ENCODE data around the gene SFMBT2.

Gene SFMBT2

DNA sequence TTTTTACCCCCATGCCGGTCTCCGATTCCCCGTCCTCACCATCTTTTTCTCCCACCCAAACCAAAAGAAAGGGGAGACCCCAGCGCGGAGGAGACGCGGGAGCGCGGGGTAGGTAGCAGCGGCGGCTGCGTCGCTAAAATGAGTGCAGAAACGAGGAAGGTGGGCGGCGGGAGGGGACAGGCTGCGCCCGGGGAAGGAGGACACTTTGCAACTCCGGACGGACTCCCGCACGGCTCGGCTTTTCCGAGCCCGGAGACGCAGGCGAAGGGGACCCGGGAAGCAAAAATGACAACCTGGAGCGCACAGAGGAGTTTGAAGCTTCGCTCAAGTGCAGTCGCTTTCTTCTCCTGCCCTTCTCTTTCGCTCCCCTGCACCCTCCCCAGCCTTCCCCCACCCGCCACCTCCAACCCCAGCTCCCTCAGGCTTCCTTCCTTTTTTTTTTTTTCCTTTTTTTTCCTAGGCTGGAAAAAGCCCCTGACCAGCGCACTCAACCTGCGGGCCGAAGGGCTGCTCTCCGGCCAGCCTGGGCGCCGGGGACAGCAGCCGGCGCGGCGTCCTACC is 453 bp downstream of the SFMBT2 start:
- Histone ChIP-seq H3K27me3 (ENCODE audit: control insufficient read depth in 1 of 2, insufficient read depth in 2 of 2, low read length in 2 of 2) (peaks cover 12 to 45% of the 10 kb centered on the region in 2 donors), H3K4me1 (ENCODE audit: control insufficient read depth, insufficient read depth, low read length) (peaks cover 34% of the 10 kb centered on the region), H3K4me3 (ENCODE audit: low read length in 2 of 2) (peak overlapping the region; percentile 70 to 82), H3K9me3 (ENCODE audit: control insufficient read depth in 2 of 2, low read length in 2 of 2) (no peaks in the 10 kb centered on the region), H3K27ac (ENCODE audit: low read length) (peak overlapping the region; percentile 41), H3K36me3 (ENCODE audit: control insufficient read depth in 2 of 2, insufficient read depth in 2 of 2, low read length in 2 of 2) (no peaks in the 10 kb centered on the region), H3K9ac (ENCODE audit: low read length in 2 of 2) (peak overlapping the region; percentile 58 to 59)

DNA sequence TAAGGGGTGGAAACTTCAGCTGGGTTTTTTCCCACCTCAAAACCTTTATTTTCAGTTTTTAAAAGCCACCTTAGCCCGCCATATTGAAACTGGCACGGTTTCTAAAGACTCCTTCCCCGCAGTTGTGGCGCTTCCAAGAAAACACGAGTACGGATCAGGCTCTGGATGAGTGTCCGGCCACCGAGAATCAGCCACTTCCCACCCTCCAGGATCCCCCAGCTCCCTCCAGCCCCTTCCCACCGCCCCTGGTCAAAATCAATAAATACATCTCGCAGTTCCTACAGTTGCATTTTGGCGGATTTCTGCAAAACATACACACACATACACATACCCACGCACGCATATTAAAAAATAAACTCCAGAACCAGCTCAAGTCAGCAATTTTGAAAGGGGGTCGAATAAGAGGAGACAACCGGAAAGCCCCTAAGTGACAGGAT is 1.1 kb downstream of the SFMBT2 start:
- Histone ChIP-seq H3K36me3 (ENCODE audit: control insufficient read depth in 2 of 2, insufficient read depth in 2 of 2, low read length in 2 of 2) (no peaks in the 10 kb centered on the region), H3K4me1 (ENCODE audit: control insufficient read depth, insufficient read depth, low read length) (peaks cover 34% of the 10 kb centered on the region), H3K27me3 (ENCODE audit: control insufficient read depth in 1 of 2, insufficient read depth in 2 of 2, low read length in 2 of 2) (peaks cover 12 to 45% of the 10 kb centered on the region in 2 donors), H3K27ac (ENCODE audit: low read length) (peak overlapping the region; percentile 41), H3K4me3 (ENCODE audit: low read length in 2 of 2) (peak overlapping the region; percentile 70 to 82), H3K9me3 (ENCODE audit: control insufficient read depth in 2 of 2, low read length in 2 of 2) (no peaks in the 10 kb centered on the region), H3K9ac (ENCODE audit: low read length in 2 of 2) (peak overlapping the region; percentile 58 to 59)

DNA sequence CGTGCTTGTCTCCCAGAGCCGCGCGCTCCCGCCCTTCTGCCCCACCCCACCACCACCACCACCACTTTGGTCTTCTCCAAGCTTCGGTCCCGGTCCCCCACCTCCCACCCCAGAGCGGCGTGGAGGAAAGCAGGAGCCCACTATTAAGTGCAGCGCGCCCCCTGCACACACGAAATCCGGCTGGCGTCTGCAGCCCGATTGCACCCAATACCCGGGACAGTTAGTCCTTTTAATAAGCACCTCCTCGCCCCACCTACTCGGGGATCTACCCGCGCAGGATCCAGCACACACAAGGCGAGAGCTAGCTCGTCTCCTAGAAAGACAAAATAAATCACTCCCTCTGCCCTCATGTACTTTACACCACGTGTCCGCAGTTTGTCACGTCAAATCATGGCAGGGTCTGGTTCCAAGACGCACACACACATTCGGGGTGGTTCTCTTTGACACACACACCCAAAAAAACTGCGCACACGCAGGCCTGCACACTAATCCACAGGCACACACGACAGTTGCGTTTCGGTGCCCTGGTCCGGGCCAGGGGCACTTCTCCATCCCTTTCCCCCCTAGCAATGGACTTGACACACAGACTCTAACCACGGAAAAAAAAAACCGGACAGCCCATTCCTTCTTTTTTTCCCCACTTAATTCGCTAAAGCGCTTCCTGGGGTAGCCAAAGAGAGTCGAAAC is 1.6 kb downstream of the SFMBT2 start:
- peak overlapping the region; percentile 70 to 82 for H3K4me3 ChIP-seq (ENCODE audit: low read length in 2 of 2)

DNA sequence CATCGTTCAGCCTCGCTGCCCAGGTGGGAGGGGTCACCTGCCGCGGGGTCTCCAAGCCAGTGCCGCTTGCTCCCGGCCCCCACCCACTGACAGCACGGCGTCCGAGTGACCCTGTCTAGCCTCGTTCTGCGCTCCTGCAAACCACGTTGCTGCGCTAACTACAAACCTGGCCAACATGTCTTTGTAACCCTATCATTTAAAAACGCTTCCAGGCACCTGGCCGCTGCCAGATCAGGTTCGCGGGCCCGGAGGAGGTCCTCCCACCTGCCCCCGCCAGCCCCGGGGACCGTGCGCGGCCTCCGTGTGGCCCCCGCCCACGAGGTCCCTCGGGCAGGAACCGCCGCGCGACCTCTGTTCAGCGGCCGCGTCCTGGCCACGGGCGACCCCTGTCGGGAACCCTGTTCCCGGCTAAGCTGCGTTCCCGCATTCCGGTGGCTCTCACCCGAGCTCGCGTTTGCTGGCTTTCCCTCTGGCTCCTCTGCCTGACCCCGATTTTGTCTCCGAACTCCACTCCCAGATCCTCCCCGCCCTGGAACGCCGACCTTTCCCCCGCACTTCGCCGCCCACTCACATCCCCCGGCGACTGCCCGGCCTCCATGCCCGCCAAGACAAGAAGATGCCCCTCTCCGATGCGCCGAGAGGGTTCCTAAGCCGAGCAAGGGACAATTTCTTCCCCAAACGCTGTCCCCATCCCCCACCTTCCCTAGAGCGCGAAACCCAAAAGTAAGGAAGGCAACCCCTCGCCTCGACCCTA is 2.4 kb downstream of the SFMBT2 start:
- H3K4me3 ChIP-seq (ENCODE audit: low read length in 2 of 2): peak overlapping the region; percentile 73 to 82
- peak overlapping the region; percentile 67 for H3K27ac ChIP-seq (ENCODE audit: low read length)
- no peaks in the 10 kb centered on the region for H3K9me3 ChIP-seq (ENCODE audit: control insufficient read depth in 2 of 2, low read length in 2 of 2)
- H3K36me3 ChIP-seq (ENCODE audit: control insufficient read depth in 2 of 2, insufficient read depth in 2 of 2, low read length in 2 of 2): no peaks in the 10 kb centered on the region
- H3K4me1 ChIP-seq (ENCODE audit: control insufficient read depth, insufficient read depth, low read length): peaks cover 34% of the 10 kb centered on the region
- peak overlapping the region; percentile 51 to 59 for H3K9ac ChIP-seq (ENCODE audit: low read length in 2 of 2)
- peaks cover 12 to 45% of the 10 kb centered on the region in 2 donors for H3K27me3 ChIP-seq (ENCODE audit: control insufficient read depth in 1 of 2, insufficient read depth in 2 of 2, low read length in 2 of 2)

More for the DNA sequence above, 1.6 kb downstream of the SFMBT2 start:
- H3K4me1 ChIP-seq (ENCODE audit: control insufficient read depth, insufficient read depth, low read length): peaks cover 34% of the 10 kb centered on the region
- H3K9ac ChIP-seq (ENCODE audit: low read length in 2 of 2): peak overlapping the region in 1 of 2 donors; percentile 59
- peaks cover 12 to 45% of the 10 kb centered on the region in 2 donors for H3K27me3 ChIP-seq (ENCODE audit: control insufficient read depth in 1 of 2, insufficient read depth in 2 of 2, low read length in 2 of 2)
- peak overlapping the region; percentile 41 for H3K27ac ChIP-seq (ENCODE audit: low read length)
- H3K36me3 ChIP-seq (ENCODE audit: control insufficient read depth in 2 of 2, insufficient read depth in 2 of 2, low read length in 2 of 2): no peaks in the 10 kb centered on the region
- no peaks in the 10 kb centered on the region for H3K9me3 ChIP-seq (ENCODE audit: control insufficient read depth in 2 of 2, low read length in 2 of 2)

DNA sequence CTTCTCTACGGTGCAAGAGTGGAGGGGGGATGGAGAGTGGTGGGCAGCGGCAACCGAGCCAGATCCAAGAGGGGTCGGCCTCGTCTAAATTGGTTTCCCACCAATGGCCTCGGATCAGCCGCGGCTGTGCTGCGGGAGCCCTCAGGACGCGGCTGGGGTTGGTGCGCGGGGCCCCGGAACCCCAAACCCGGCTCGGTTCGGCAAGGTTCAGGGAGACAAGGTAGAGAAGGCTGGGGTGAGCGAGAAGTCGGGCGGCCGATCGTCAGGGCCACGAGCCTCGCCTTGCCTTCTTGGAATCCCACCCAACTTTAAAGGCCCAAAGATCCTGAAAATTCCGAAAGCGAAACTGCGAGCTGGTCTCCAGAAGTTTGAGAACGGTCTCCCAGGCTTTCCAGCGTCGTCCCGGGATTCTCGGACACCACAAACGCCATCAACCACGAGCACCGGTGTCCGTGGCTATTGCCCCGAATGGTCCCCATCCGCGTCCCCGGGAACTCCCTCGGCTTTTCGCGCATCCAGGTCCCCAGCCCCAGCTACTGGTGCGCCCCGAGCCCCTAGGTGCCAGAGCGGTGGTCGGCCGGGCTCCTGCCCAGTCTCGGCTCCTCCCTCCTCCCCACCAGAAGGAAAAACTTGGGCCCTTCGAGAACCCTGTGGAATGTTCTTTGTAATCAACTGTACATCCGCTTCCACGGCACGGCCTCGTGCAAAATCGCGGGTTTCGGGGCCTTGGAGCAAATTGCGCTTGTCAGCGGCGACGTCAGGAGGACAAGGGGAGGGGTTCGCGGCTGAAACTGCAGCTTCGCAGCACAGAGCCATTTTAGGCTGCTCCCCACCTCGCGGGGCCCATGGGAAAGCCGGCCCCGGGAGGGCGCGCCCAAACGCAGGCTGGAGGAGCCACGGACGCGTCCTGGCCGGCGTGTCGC is 3.2 kb downstream of the SFMBT2 start:
- H3K27me3 ChIP-seq (ENCODE audit: control insufficient read depth in 1 of 2, insufficient read depth in 2 of 2, low read length in 2 of 2): peaks cover 11 to 39% of the 10 kb centered on the region in 2 donors
- peak overlapping the region; percentile 67 for H3K27ac ChIP-seq (ENCODE audit: low read length)
- H3K9ac ChIP-seq (ENCODE audit: low read length in 2 of 2): peak overlapping the region; percentile 51 to 59
- no peaks in the 10 kb centered on the region for H3K9me3 ChIP-seq (ENCODE audit: control insufficient read depth in 2 of 2, low read length in 2 of 2)
- peaks cover 33% of the 10 kb centered on the region for H3K4me1 ChIP-seq (ENCODE audit: control insufficient read depth, insufficient read depth, low read length)
- no peaks in the 10 kb centered on the region for H3K36me3 ChIP-seq (ENCODE audit: control insufficient read depth in 2 of 2, insufficient read depth in 2 of 2, low read length in 2 of 2)
- peak overlapping the region; percentile 73 to 82 for H3K4me3 ChIP-seq (ENCODE audit: low read length in 2 of 2)

DNA sequence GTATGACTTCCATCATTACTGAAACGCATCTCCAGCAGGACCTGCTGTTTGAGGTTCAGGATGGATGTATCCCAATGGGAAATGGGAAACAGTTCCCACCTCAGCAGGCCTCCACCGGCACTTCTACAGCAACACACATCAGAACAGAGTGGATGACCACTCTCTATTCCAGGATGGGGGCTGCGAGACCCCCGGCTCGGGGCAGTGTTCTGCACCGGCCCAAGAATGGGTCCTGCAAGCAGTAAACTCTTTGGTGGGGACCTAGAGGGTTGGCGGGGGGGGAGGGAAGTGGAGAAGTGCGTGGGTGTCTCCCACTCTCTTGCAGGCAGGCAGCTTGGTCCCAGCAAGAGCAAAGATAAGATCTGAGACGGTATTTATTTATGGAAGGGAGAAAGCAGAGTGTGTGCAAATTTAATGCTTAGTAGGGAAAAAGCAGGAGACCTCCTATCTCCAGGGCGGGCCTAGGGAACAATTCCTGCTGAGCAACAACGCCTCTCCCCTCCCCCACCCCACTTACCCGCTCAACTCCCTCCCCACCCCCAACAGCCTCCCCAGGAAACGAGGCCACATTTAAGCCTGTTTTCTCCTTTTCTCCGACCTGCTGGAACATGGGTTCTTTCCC is 4.0 kb downstream of the SFMBT2 start:
- peak overlapping the region in 1 of 2 donors; percentile 59 for H3K9ac ChIP-seq (ENCODE audit: low read length in 2 of 2)
- peak overlapping the region; percentile 31 to 82 for H3K4me3 ChIP-seq (ENCODE audit: low read length in 2 of 2)
- H3K27me3 ChIP-seq (ENCODE audit: control insufficient read depth in 1 of 2, insufficient read depth in 2 of 2, low read length in 2 of 2): peaks cover 3 to 31% of the 10 kb centered on the region in 2 donors
- H3K9me3 ChIP-seq (ENCODE audit: control insufficient read depth in 2 of 2, low read length in 2 of 2): no peaks in the 10 kb centered on the region
- H3K36me3 ChIP-seq (ENCODE audit: control insufficient read depth in 2 of 2, insufficient read depth in 2 of 2, low read length in 2 of 2): no peaks in the 10 kb centered on the region
- H3K27ac ChIP-seq (ENCODE audit: low read length): peak overlapping the region; percentile 67
- peaks cover 28% of the 10 kb centered on the region for H3K4me1 ChIP-seq (ENCODE audit: control insufficient read depth, insufficient read depth, low read length)

DNA sequence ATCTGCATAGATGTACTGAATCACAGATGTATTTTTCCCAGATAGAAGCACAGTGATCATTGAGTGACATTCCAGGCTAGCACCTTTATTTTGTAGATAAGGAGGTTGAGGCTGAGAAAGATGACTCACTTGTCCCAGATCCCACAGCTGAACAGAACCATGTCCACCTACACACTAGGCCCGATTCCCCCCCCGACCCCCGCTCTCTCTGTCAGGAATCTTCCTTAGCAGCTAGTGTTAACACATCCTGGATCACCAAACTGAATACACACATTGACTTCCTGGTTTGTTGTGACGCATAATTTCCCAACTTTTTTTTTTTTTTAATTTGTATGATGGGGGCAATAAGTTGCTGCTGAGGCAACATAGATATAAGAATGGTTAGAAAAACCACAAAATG is 5.2 kb downstream of the SFMBT2 start:
- no peak overlapping the region for H3K9ac ChIP-seq (ENCODE audit: low read length in 2 of 2)
- no peak overlapping the region for H3K4me3 ChIP-seq (ENCODE audit: low read length in 2 of 2)
- H3K27ac ChIP-seq (ENCODE audit: low read length): no peak overlapping the region
- peaks cover 23% of the 10 kb centered on the region for H3K4me1 ChIP-seq (ENCODE audit: control insufficient read depth, insufficient read depth, low read length)
- no peaks in the 10 kb centered on the region for H3K36me3 ChIP-seq (ENCODE audit: control insufficient read depth in 2 of 2, insufficient read depth in 2 of 2, low read length in 2 of 2)
- H3K9me3 ChIP-seq (ENCODE audit: control insufficient read depth in 2 of 2, low read length in 2 of 2): no peaks in the 10 kb centered on the region
- H3K27me3 ChIP-seq (ENCODE audit: control insufficient read depth in 1 of 2, insufficient read depth in 2 of 2, low read length in 2 of 2): peaks cover 0 to 22% of the 10 kb centered on the region in 2 donors

DNA sequence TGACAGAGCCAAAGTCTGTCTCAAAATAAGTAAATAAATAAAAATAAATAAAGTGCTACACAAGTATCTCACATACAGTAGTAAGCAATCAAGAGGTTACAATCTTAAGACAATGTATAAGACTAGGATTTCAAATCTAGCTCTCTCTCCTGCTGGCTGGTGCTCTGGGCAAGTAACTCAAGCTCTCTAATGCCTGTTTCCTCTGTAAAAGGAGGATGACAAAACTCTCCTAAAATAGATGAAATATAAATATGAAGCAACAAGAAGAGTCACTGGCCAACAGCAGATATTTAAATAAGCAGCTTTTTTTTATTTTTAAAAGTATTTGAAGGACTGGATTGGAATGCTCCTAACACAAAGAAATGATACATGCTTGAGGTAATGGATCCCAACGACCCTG is 7.2 kb downstream of the SFMBT2 start:
- Histone ChIP-seq H3K27me3 (ENCODE audit: control insufficient read depth in 1 of 2, insufficient read depth in 2 of 2, low read length in 2 of 2) (peaks cover 0 to 10% of the 10 kb centered on the region in 2 donors), H3K9ac (ENCODE audit: low read length in 2 of 2) (no peak overlapping the region), H3K4me1 (ENCODE audit: control insufficient read depth, insufficient read depth, low read length) (peaks cover 19% of the 10 kb centered on the region), H3K27ac (ENCODE audit: low read length) (no peak overlapping the region), H3K4me3 (ENCODE audit: low read length in 2 of 2) (no peak overlapping the region), H3K9me3 (ENCODE audit: control insufficient read depth in 2 of 2, low read length in 2 of 2) (no peaks in the 10 kb centered on the region), H3K36me3 (ENCODE audit: control insufficient read depth in 2 of 2, insufficient read depth in 2 of 2, low read length in 2 of 2) (no peaks in the 10 kb centered on the region)

DNA sequence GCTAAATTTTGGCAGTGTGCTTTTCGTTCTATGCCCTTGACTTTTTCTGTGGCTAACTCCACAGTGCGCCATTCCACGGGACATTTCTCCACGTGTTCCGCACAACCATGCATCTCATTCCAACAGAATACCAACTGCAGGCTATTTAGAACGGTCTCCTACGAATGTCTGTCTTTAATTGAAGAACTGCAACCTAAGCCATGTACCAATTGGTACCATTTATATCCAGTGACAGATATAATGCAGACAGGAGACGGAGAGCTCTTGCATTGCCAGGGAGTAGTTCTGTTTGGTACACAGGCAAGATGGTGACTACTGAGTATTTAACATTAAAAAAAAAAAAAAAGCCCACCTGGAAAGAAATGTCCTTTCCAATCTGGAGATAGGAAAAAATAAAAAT is 9.1 kb downstream of the SFMBT2 start:
- no peaks in the 10 kb centered on the region for H3K9me3 ChIP-seq (ENCODE audit: control insufficient read depth in 2 of 2, low read length in 2 of 2)
- H3K4me3 ChIP-seq (ENCODE audit: low read length in 2 of 2): no peak overlapping the region
- no peaks in the 10 kb centered on the region for H3K27me3 ChIP-seq (ENCODE audit: control insufficient read depth in 1 of 2, insufficient read depth in 2 of 2, low read length in 2 of 2)
- no peak overlapping the region for H3K27ac ChIP-seq (ENCODE audit: low read length)
- H3K9ac ChIP-seq (ENCODE audit: low read length in 2 of 2): no peak overlapping the region
- peaks cover 8% of the 10 kb centered on the region for H3K4me1 ChIP-seq (ENCODE audit: control insufficient read depth, insufficient read depth, low read length)
- no peaks in the 10 kb centered on the region for H3K36me3 ChIP-seq (ENCODE audit: control insufficient read depth in 2 of 2, insufficient read depth in 2 of 2, low read length in 2 of 2)

DNA sequence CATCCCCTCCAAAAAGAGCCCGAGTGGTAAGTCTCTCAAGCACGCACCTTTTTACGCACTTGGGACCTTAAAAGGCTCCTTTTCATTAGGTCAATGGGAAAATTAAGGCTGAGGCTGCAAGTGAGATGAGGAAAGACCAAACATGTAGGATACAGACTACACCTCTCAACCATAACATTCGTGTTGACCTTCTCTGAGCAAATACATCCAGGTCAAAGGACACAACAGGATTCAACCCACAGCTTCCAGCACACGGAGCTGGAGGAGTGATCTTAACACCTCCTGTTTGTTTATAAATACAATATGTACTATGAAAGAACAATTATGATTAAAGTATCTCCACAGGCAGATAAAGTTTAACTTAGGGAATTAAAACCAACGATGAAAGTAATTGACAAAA is 9.7 kb downstream of the SFMBT2 start:
- no peaks in the 10 kb centered on the region for H3K9me3 ChIP-seq (ENCODE audit: control insufficient read depth in 2 of 2, low read length in 2 of 2)
- peaks cover 8% of the 10 kb centered on the region for H3K4me1 ChIP-seq (ENCODE audit: control insufficient read depth, insufficient read depth, low read length)
- no peak overlapping the region for H3K9ac ChIP-seq (ENCODE audit: low read length in 2 of 2)
- no peaks in the 10 kb centered on the region for H3K36me3 ChIP-seq (ENCODE audit: control insufficient read depth in 2 of 2, insufficient read depth in 2 of 2, low read length in 2 of 2)
- H3K27ac ChIP-seq (ENCODE audit: low read length): no peak overlapping the region
- no peaks in the 10 kb centered on the region for H3K27me3 ChIP-seq (ENCODE audit: control insufficient read depth in 1 of 2, insufficient read depth in 2 of 2, low read length in 2 of 2)
- H3K4me3 ChIP-seq (ENCODE audit: low read length in 2 of 2): no peak overlapping the region
